Right lung (tissue), 5 donors: ENCODE data around the gene KRT80. TPM values are rescaled to one million over a fixed set of nuclear protein-coding genes. Genes with fewer than 3 reads are reported as not detected.

ENCODE experiments used
- DNase-seq, 2 donors: peaks; one replicate each; pipeline ENCODE4 v3.0.0-alpha.2; 2013
- polyA plus RNA-seq, 5 donors: library from polyadenylated mRNA; unstranded; fragments of 120-200 nt; gene quantifications; one replicate each; pipeline versions ENCODE4 v1.2.1 to v1.2.3, GENCODE V29; 2013; ENCODE audit warnings: inconsistent platforms in 1 of 5, low replicate concordance in 1 of 5; ENCODE audit not compliant: insufficient read length in 5 of 5, insufficient read depth in 1 of 5

The KRT80 gene
- polyA plus RNA-seq, 5 donors, result 0.48 to 1.9 (median 0.90) TPM

DNA sequence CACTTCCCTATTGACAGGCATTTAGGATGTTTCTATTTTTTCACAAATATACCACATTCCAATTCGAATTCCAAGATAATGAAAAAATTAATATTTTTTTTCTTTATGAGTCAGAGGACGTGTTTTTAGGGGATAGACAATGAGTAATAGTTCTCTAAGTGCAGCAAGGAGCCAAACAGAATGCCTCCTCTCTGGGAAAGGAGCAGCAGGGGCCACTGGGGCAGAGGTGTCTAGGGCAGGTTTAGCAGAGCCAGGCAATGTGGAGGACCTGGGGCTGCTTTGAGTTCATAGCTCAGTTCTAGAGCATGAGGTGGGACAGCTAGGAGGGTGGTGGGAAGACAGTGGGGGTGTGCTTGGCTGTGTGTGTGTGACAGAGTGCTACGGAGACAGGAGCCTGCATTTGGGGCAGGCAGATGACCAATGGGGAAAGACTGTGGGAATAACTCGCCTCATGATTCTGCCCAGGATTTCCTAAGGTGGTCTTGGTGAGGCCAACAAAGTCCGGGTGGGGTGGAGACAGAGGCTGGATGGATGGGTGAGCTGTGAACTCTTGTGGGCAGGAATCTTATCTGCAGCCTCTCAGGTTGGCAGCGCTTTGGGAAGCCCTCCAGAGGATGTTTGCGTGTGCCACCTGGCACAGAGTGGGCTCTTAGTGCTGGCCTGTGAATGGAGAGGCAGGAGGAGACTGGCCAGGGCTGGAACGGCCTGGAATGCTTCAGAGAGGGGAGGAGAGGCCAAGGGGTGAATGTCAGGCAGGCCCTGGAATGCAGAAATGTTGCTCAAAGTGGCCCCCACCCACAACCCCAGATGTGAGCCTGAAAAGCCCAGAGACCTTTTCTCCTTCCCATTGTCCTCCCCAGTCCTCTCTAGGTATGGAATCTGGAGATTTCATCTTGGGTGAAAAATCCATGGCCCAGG, 38.8 kb upstream of the KRT80 start:
- no peak for DNase-seq

DNA sequence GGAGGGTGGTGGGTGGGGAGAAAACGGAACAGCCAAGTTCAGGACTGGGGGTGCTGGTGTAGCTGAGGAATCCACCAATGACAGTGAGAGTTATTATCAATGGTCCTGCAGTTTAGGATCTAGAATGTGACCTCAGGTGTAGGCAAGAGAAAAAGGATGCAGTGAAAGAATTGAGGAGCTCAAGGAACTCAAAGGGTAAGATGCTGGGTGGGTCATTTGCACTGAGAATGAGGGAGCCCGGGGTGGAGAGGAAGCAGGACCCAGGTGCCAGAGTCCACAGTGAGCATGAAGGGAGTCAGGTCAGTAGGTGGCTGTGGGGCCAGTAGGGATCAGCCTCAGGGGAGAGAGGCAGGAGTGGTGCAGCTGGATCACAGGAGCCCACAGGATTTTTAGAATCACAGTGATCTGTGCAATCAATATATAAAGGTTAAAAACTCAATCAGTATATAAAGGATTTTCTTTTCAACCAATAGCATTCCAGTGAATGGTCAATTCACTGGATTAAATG, 38.1 kb upstream of the KRT80 start:
- no peak for DNase-seq

DNA sequence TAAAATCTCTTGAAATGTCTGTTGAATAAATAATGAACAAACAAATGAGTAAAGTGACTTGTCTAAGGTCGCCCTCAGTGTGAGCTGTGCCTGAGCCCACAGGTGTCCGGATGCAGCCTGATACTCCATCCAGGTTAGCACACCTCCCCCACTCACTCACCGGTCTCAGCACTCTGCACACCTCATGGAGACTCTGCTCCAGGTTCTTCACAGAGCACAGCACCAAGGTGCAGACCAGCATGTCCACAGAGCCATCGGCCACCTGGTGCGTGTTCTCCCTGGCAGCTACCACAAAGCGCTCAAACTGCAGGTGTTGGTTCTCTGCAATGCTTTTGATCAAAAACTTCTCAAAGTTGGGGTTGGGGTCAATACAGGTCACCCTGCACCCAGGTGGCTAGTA, 37.1 kb upstream of the KRT80 start:
- no peak for DNase-seq

DNA sequence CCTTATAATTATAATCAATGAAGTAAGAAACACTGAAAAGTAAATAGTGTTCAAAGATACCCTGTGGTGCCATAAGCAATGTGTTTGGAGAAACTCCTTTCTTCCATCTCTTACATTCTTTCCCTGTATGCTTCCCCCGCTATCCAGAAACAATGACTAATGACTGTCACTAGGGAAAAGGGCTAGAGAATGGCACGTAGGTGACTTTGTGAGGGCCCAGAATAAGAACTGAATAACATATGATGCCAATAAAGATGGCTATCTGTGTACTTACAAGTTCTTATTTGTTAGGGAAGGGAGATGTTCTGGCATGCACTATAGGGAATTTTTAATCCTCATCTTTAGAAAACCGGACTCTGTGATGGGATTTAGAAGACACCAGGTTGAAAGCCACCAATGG, 36.6 kb upstream of the KRT80 start:
- no peak for DNase-seq

DNA sequence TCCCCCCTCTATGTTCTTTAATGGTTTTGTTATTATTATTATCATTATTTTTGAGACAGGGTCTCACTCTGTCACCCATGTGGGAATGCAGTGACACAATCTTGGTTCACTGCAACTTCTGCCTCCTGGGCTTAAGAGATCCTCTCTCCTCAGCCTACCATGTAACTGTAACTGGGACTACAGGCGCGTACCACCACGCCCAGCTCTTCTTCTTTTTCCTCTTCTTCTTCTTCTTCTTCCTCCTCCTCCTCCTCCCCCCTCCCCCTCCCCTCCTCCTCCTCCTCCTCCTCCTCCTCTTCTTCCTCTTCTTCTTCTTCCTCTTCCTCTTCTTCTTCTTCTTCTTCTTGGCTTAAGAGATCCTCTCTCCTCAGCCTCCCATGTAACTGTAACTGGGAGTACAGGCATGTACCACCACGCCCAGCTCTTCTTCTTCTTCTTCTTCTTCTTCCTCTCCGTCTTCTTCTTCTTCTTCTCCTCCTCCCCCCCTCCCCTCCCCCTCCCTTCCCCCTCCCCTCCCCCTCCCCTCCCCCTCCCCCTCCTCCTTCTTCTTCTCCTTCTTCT, 35.9 kb upstream of the KRT80 start:
- DNase-seq, result no peak

DNA sequence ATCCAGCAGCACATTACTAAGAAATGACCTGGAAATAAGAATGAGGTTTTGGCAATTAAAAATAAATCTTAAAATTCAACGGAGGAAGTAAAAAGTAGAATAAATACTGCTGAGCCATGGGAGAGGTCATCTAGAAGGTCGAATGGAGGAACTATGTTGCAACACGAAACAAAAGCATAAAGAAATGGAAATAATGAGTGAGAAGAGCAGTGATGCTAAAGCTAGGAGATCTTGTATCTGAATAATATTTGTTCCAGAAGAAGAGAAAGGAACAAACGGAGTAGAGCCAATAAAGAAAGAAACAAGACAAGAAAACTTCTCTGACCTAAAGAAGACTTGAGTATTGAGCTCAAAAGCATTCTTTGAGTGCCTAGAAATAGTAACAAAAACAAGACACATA, 34.6 kb upstream of the KRT80 start:
- DNase-seq, result no peak

DNA sequence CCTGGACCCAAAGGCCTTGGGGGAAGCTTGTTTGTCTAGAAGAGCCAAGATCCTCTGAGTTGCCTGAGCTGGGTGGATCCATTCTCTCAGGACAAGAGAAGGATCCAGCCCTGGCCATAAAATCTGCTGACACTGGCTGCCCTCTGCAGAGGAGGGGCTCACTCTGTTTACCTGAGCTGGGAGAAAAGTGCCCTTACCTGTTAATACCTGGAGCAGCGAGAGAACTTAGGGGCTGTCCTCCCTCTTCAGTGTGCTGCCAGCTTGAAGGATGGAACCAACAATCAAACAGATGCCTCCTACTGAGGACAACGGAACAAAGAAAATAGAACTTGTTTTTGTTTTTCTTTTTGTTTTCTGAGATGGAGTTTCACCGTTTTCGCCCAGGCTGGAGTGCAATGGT, 33.9 kb upstream of the KRT80 start:
- DNase-seq, result no peak

DNA sequence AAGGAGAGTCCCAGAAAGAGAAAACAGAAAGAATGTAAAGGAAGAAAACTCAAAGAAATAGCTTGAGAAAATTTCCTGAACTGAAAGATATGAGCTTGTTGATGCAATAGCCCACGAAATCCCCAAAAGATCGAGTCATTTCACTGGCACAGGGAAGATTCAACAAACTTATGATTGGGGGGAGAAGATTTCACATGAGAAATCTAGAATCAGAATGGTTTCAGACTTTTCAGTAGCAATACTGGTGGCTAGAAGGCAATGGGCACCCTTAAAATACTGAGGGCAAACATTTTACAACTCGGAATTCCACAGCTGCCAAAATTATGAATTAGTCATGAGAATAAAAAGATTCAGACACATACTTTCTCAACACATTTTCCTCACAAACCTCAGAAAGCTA, 32.3 kb upstream of the KRT80 start:
- DNase-seq, result no peak

DNA sequence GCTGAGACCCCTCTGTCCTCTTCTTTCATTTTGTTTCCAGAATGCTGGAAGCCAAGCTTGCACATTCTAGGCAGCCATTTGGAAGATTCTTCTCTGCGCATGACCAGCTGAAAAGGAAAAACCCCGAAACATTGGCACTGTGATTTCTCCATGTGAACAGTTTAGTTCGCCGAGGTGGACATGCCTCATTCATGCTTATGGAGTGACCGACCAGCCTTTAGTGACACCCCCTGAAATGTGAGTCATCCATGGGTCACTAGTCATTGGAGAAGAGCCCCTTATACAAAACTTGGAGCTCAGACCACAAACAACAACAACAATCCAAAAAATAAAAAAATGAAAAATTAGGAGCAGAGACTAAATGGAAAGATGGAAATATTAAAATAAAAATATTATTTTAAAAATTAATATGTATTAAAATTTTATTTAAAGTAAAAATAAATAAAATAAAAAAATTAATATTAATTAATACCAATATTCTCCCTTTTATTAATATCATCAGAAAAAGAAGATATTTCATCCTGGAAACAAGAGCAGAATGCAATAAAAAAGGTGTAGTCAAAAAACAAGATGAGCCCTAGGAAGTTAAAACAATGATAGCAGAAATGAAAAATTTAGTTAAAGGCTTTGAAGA, 31.7 kb upstream of the KRT80 start:
- DNase-seq, result no peak

DNA sequence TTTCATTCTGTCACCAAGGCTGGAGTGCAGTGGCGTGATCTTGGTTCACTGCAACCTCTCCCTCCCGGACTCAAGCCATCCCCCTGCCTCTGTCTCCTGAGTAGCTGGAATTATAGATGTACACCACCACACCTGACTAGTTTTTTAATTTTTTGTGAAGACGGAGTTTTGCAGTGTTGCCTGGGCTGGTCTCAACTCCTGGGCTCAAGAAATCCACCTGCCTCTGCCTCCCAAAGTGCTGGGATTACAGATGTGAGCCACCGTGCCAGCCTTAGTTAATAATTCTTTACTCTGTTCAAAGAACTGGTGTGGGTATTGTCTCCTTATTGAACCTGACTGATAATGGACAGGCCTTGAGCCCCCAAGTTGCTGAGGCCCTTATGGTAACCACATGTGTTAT, 30.9 kb upstream of the KRT80 start:
- DNase-seq, result no peak

DNA sequence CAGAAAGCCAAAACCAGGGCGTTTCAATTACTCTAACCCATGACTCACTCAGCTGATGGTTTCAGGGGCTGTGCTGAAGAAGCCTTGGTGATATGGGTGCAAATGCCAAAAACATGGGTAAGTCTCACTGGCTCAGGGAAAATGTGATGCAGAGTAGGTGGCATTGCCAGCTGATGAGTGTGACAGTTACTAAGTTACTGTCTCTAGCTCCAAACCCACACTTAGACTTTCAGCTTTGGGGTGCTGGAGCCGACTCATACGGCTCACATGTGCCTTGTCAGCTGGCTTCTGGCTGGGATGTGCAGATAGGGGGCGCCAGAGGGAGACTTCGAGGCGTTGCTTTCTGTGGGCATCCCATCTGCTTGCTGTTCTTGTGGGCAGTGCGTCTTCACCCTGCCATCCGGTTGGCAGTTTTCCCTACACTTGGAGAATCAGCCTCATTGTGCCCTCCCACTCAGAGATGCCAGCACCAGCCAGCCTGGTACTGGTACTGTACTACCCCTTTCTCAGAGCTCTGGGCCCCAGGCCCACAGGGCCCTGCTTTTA, 30.2 kb upstream of the KRT80 start:
- DNase-seq, result no peak

DNA sequence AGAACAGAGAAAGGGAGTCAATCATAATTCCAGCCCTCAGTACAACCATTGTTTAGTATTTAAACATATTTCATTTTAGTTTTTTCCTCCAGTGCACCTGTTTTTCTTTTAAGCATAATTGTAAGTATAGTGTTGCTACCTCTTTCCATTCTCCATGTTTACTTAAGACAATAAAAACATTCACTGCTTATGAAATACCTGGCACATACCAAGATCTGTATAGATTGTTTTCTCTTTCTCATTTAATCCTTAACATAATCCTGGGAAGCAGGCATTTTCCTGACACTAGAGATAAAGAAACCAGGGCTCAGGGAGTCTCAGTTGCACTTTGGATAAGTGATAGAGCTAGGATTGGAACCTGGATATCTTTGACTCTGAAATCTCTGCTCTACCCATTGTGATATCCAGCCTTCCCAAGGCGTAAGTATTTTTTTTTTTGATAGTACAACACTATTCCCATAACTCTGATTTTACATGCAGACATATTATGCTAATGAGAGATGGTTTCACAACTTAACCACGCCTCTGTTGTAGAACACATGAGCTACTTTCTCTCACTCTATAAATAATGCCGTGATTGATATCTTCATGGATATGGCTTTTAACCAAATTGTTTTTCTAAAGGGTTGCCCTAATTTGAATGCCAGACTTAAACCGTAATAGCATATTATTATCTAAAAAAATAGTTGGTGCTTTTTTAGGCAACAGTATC, 29.4 kb upstream of the KRT80 start:
- DNase-seq, result no peak

DNA sequence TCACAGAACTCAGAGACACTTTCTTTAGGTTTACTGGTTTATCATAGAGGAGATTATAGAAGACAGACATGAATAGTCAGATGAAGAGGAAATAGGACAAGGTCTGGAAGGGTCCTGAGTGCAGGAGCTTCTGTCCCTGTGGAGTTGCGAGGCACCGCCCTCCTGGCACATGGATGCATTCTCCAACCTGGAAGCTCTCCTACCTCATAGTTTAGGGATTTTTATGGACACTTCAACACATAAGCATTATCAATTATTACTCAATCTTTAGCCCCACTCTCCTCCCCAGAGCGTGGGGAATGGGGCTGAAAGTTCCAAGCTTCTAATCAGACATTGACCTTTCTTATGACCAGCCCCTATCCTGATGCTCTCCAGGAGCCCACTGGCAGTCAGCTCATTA, 28.7 kb upstream of the KRT80 start:
- DNase-seq, result no peak

DNA sequence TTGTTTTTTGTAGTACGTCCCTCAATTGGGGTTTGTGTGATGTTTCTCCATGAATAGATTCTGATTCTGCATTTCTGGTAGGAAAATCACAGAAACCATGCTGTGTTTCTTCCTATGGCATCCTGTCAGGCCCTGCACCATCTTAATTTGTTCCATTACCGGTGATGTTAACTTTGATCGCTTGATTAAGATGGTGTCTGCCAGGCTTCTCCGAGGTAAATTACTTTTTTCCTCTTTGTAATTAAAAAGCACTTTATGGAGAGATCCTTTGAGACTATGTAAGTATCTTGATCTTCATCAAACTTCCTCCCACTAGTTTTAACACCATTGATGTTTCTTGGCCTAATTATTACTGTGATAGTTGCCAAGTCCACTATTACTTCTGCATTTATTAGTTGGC, 26.2 kb upstream of the KRT80 start:
- no peak for DNase-seq

DNA sequence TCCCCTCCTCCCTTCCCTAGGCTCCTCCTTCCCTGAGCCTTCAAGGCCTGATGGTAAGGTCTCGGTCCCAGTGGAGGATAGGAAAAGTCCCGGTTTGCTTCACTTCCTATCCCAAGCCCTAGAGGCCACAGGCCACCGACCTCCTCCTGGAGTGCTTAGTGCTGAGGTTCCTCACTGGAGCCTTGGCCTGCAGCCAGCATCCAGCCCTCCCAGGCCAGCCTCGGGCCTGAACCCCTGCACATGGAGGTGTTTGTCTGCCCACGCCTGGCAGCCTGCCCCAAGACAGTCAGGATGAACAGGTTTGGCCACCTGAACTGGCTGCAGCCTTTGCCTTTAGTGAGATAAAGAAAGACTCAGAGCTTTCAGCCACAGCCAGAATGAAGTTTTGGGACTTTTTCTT, 25.4 kb upstream of the KRT80 start:
- peak; percentile 59 to 60 for DNase-seq

DNA sequence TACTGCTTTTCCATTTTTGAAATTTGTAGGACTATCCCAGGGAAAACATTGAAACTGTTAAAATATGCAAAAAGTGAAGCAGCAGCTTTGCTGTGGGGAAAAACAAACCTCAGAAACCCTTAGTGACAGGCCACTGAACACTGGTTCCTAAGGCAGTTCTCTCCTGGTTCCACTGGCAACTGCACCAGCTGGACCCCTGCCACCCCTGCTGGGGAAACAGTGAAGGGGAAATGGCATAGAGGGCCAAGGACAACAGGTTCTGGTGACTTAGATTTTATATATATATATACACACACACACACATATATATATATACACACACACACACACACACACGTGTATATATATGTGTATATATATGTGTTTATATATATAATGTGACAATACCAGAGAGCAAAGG, 25.0 kb upstream of the KRT80 start:
- no peak for DNase-seq

DNA sequence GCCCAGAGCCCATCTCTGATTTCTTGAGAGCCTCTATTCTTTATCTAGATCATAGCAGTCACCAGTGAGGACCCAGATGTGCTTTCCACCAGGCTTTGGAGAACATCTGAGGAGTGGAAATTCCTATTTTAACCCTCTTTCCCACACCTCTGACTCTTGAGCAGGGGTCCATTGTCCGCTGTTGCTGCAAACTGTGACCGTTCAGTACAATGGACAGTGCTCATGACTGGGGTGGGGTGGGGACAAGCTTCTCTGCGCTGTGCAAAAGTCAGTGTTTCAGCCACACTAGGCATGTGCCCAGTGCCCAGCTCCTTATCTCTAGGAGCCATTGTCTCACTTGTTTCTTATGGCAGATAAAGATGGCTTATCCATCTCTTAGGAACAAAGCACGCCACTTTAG, 24.3 kb upstream of the KRT80 start:
- no peak for DNase-seq

DNA sequence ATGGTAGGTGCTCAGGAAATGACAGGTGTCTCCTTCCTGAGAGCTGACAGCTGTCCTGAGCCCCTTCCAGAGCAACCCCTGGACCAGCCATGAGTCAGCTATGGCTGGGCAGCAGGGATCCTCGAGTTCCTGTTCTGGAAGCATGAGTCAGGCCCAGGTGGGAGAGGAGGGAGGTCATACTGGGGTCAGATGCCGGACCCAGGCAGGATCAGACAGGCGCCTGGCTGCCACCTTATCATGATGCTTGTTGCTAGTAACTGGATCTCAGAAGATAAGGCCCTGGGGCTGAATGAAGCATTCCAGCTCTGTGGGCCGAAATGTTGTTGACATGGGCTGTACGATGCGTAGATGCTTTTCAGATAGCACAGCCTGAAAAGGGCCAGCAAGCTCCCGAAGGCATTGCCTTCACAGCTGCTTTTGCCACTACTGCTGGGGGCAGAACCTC, 23.8 kb upstream of the KRT80 start:
- no peak for DNase-seq

DNA sequence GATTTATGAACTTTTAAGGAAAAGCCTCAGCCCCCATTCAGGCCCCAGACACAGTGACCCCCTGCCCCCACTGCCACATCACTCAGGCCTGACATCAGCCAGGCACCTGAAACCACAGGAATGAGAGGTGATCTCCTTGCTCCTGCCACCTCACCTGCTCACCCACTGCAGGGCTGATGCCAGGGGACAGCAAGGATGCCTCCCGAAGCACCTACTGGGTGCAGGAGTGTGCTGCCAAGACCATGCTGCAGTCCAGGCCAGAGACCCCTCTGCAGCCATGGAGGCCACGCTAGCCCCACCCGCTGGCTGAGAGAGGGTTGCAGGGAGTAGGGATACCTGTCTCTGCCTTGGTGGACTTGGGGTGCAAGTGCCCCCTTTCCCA, 22.6 kb upstream of the KRT80 start:
- DNase-seq, result no peak

DNA sequence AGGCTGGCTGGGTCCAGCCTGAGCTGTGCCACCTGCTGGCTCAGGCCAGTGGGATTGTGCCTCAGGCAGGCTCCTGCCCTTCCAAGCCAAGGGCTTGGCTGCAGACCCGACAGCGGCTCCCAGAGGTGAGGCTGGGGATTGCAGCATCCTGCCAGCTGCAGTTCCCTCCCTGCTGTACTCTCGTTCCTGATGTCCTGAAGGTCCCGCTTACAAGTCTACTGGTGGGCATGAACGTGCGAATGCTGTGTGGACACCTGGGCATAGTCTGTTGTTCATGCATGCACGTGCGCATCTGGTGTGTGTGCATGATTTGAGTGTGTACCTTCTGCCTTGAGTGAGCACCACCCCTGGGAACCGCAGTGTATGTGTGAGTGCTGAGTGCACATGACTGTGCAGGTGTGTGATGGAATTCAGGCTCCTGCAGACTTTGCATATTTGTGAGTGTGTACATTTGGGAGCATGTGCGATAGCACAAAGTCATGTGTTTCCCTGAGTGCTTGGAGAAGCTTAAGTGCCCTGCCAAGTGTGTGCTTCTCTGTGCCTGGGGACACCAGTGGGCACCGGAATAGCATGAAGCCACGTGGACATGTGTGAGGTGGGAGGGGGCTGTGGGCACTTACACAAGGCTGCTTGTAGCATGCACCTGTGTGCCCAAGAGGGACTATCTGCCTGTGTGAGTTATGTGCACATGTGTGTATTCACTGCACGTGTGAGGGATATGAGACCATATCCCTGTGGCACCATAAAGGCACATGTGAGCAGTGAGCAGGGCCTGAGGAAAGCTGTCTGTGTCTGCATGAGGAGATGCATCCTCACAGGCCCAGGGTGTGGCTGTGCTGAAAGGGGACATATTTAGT, 22.0 kb upstream of the KRT80 start:
- DNase-seq, result peak; percentile 59 to 61
